GM21390 (cell line): Measurements from ENCODE around the gene SQSTM1.

ENCODE experiments used
- ATAC-seq: cut with Tn5 transposase; IDR thresholded peaks from one replicate; pipeline ENCODE4 v1.9.1; 2021; ENCODE audit not compliant: unreplicated experiment

Gene SQSTM1

DNA sequence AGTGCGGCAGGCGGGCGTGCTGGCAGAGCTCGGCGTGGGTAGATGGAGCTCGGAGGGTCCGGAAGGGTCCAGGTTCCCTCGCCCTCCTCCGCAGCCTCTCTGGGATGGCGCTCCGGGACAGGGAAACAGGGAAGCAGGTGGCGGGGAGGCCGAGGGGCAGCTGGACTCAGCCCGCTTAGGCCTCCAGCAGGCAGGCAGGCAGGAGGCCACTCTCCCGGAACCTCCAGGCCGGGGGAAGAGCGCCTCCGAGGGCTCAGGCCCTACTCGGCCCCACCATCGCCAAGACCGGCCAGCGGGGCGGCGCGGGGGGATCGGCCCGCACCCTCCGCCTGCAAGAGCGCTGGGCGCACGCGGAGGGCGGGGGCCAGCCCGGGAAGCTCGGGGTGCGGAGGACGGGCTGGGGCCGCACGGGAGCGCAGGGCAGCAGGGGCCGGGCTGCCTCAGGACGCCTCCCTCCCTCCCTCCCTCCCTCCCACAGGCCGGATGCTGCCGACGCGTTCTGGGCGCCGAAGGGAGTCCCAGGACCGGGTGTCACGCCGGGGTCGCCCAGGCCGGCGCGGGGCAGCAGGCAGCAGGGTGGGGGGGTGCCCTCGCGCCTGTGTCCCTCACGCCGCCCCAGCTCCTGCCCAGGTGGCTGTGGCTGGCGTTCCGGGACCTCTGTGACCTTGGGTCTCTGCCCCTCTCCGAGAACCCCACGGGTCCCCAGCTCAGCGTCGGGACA is 15.0 kb upstream of the SQSTM1 start:
- peak; percentile 27 for ATAC-seq

DNA sequence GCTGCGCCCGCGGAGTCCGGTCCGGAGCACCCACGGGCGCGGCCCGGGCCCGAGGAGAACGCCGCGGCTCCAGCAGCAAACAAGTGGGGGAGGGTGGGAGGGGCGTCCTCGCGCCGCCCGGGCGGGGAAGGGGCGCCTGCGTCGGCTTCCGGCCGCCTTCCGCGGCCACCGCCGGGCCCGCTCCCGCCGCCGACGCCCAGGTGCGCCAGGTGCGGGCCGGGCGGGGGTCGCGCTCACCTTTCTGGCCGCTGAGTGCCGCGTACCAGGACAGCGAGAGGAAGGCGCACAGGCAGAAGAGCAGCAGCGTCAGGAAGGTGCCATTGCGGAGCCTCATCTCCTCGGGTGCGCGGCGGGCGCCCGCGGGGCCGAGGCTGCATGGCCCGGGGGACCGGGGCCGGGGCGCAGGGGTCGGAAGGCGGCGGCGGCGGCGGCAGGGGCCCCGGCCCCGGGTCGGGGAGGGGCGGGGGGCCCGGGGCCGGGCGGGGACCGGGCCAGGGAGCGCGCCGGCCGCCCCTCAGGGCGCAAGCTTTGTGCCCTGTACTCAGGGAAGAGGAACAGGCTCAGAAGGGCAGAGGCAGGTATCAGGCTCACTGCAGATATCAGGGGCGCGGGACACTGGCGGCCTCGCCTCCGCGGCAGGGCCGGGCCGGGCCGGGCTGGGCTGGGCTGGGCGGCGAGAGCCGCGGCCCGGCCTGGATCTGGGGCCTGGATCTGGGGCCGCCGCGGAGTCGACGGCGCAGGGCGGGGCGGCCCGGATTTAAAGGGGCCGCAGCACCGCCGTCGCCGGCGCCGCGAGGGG is 14.3 kb upstream of the SQSTM1 start, which contains the start of gene MGAT4B:
Gene MGAT4B (minus strand): TSS at position 617 of the 799 bp plus-strand sequence. CDS start 283 bp downstream, at position 334.
- ATAC-seq, result peak; percentile 71

DNA sequence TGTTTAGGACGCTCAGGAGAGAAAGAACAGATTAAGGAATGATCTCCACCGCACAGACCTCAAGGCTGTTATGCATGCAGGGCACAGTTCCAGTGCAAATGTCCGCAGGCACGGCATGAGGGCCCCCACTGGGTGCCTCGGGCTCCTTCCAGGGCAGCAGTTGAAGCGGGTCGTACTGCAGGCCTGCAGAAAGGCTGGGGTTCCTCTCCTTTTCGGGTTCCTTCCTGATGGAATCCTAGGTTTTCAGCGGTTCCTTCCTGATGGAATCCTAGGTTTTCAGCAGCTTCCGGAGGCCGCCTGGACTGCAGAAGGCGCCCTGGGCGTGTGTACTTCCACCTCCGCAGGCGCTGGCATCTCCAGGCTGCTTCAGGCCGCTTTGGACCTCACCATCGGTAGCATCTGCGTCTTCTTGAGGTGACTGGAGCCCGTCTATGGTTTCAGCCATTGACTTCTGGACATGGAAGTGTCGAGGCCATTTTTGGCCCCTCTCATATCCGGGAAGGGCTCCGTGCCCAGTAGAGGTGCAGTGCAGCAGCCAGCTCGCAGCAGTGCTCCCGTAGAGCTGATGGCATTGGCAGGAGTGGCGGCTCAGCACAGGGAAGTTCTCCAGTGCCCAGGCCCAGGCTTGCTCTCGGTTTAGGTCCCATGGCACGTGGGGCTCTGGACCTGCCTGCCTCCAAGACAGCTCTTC is 8.4 kb upstream of the SQSTM1 start:
- no peak for ATAC-seq

DNA sequence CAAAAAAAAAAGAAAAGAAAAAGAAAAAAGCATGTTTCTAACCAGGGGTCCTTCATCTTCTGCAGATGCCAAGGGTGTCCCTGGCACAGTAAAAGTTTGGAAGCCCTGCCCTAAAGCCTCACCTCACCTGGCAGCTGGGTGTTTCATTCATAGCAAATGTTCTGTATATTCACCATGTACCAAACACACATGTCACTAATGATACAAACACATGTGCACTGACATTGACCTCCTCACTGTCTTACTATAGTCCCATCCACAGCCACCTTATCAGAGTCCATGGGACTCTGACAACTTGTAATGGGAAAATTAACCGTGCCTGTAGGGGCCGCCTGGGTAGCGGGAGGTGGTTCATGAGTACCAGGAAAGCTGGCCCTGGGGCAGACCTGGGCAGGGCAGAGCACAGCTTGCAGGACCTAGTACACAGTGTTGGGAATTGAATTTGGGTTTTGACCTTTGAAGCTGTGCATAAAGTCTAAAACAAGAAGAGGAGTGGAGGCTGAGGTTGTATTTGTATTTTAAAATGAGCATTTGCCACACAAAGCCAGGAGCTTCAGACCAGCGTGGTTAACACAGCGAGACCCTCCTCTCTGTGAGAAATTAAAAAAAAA is 7.6 kb upstream of the SQSTM1 start:
- no peak for ATAC-seq

DNA sequence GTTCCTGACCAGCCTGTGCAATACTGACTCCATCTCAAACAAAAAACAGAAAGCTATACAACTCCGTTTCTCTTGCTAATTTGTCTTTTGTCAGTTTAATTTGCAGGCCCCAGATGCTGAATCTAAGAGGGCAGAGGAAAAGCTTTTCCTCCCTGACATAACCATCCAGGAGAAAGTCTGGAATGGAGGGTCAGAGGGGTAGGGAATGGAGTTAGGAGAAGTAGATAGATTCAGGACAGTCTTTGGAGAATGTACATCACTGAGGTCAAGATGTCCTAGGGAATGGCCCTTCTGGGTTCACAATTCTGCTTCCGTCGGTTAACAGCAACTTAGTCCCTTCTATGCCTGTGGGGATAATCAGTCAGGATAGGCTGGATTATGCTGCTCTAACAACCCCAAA is 6.6 kb upstream of the SQSTM1 start:
- ATAC-seq, result no peak

DNA sequence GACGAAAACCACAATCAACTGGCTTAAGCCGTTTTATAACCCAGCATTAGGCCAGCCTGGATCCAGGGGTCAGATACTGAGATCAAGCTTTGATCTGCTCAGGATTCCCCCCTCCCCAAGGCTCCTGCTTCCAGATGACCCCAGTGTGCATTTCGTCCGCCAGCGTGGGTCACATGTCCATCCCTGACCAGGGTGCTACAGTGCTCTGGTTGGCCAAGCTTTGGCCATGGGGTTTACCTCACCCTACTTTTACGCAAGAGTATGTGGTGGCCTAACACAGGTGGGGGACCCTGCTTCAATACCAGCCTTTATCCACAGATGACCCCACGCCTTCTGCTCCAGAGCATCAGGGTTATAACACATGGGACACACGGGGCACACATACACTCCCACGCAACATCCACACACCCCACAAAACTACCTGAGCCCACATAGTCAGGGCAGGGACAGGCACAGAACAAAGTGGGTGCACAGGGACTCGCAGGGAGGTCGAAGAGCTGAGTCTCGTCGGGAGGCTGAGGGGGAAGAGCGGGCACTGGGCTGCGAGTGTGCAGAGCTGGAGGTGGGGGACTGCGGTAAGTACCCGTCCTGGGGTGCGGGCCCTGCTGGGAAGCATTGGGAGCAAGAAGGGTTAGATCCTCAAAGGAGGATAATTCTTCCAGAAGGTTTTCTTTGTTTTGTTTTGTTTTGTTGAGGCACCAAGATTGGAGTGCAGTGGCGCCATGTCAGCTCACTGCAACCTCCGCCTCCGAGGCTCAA is 5.0 kb upstream of the SQSTM1 start:
- ATAC-seq, result no peak

DNA sequence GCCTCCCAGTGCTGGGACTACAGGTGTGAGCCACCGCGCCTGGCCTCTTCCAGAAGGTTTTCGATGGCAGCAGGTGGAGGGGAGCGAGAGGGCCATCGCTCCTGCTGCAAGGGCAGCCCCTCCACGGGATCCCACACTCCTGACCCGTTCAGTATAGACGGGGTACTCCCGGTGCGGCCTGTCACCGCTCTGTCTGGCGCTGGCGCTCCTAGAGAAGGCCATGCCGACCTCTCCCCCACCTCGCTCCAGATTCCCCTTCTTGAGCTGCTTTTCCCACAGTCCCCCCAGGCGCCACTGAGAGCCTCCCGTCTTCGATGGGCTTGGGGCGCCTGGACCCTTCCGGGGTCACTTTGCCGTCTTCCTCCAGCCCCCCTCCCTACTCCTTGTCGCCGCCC is 4.3 kb upstream of the SQSTM1 start:
- no peak for ATAC-seq

DNA sequence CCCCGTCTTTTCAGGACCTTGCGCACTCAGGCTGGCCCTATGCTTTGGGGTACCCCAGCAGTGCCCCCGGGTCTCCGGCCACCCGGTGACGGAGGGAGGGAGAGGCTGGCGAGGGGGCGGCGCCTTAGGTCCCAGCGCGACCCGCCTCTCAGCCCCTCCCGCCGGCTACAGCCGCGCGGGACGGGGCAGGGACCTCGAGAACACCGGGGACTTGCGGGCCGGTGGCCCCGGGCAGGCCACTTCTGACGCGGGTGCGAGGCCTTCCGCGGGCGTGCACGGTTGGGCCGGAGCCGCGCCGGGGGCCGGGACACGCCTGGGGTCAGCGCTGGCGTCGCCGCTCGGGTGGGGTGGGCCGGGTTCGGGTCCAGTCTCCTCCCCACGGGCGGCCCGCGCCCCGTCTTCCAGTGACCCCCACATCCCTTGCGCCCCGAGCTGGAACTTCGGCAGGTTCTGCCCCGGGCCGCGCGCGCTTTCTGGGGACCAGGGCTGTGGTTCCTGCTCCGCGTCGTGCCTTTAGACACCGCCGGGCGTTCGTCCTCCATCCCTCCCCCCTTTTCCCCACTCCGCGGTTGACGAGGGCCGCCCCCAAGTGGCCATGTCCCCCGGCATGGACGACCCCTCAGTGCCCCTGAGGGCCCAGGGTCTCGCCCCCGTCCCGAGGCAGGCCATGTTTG is 3.8 kb upstream of the SQSTM1 start:
- ATAC-seq, result no peak

DNA sequence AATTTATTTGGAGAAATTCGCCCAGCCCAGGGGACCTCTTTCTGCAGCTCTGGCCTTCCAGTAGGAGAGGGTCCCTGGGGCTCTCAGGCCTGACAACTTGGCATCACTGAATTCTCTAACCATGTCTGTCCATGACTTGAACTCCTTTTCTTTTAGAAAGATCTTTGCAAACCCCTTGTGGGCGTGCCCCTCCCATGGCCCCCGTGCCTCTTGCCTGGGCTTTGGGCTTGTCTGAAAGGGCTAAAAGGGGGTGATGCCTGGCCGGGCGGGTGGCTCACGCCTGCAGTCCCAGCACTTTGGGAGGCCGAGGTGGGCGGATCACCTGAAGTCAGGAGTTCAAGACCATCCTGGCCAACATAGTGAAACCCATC is 3.2 kb upstream of the SQSTM1 start:
- ATAC-seq, result no peak

DNA sequence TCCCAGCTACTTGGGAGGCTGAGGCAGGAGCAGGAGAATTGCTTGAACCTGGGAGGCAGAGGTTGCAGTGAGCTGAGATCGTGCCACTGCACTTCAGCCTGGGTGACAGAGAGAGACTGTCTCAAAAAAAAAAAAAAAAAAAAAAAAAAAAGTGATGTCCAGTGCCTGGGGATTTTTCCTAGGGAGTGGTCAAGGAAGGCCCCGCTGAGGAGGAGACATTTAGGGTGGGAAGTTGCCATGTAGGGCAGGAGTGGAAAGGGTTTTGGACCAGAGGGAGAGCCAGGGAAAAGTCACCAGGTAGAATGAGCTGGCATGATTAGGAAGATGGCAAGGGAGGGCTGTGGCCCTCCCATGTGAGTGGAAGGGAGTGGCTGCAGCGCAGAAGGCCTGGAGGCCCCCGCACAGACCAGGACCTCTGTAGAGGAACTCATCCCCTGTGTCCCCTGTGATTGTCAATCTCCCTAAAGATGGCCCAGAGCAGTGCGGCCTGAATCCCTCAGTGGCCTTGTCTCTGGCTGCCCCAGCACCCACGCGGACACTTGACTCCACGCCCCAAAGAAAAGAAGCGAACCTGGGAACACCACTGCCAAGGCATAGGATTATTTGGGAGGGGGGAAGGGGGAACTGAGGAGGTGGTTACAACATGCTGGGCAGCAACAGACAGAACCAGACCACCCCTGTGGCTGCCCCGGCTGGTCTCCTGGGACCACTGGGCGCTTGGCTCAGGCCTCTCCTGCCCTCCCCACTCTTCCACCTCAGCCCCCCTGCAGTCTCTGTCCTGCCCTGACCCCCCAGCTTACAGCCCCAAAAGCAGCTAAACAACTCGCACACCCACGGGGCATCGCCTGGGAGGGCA is 2.6 kb upstream of the SQSTM1 start:
- ATAC-seq, result no peak

DNA sequence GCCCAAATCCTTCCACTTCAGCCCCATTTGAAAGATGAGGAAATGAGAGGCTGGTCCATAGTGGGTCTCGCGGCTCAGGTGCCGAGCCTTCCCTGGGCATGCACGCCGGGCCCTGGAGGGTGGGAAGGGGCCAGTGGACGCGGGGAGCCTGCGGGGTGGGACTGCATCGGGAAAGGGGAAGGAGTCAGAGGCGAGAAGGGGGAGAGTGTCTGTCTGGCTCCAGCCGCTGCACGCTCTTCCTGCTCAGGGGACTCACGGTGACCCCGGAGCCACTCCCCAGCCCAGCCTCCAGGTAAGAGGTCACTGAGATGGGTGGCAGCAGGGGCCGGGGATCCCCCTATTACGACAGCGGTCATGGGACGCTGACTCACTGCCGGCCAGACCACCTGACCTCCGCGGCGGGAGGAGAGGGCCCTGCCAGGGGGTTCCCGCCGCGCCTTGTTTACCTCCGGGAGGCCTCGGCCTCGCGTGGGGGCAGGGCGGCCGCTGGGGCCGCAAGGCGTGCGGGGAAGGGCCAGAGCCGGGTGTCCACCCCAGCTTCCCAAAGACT is 1.9 kb upstream of the SQSTM1 start:
- ATAC-seq, result peak; percentile 54

DNA sequence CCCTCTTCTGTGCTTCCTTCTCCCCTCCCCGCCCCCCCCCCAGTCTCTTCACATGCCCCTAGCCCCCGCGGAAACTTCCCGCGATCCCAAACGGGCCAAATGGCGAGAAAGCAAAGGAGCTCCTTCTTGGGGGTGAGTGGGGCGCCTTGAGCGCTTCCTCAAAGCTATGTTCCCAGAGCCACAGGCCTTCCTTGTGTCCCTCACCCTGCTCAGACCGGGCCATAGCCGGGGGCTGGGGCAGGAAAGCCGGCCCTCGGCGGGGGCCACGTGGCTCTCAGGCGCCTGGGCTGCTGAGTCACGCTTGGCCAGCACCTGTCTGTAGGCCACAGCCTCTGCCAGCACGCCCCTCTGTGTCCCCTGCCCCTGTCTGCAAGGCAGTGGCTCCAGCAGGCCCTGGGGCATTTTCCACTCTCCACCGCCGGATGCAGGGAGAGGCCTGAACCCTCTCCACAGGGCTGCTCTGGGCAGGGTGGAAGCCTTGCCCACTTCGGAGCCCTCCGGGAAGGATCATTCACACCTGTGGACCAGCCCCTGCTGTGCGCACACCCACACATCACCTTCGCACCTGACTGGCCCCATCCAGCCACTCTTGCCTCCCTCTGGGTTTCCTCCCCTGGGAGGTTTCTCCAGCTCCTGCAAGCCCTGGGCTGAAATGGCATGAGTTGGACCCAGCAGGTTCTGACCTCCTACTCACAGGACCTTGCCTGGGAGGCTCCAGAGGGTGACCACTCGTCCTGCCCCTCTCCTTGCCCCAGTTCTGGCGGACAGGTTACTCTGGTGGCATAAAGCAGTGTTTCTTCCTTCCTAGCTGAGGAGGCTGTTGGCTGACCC is 1.2 kb upstream of the SQSTM1 start:
- no peak for ATAC-seq

DNA sequence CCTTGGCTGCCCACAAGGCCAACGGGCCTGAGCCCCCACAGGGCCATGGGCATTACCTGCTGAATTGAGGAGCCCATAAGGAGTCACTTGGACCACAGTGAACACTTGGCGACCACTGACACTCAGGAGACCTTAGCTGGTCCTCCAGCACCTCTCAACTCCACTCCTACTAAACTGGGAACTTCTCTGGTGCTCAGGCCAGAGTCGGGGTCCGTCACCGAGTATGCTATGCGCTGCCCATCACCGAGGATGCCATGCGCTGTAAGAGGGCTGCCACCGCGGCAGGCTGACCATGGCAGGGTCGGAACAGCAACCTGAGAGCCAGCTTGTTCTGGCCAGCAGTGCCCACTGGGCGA is 600 bp upstream of the SQSTM1 start:
- no peak for ATAC-seq

DNA sequence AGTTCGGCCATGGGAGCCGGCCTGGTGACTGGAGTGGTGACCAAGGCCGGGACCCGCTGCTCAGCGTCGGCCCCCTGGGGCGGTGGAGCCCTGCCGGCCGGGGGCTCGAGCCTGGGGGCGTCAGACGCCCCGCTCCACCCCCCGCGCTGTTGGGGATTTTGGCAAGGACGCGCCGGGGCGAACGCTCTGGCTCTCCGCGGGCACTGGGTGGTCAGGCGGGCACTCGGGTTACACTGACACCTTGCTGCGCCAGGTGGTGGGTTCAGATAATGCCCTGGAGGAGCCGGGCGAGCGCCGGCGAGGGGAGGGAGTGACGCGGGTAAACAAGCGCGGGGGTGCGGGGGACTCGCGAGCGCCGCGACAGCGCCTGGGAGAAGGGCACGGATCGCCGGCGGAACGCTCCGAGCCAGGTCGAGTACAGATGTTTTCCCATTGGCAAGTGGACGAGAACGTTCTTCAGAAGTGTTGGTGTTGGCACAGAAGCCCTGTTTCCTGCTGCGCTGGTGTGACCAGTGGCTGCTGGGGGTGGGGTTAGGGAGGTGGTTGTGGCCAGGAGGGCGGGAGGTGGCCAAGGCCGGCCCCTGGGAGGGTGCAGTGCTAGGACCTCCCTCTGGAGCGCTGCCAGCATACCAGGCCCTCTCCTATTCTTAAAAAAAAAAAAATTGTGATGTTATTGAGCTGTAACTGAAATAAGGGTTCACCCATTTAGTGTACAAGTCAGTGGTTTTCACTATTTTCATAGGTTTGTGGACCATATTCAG is 773 bp downstream of the SQSTM1 start:
- ATAC-seq, result peak; percentile 50

DNA sequence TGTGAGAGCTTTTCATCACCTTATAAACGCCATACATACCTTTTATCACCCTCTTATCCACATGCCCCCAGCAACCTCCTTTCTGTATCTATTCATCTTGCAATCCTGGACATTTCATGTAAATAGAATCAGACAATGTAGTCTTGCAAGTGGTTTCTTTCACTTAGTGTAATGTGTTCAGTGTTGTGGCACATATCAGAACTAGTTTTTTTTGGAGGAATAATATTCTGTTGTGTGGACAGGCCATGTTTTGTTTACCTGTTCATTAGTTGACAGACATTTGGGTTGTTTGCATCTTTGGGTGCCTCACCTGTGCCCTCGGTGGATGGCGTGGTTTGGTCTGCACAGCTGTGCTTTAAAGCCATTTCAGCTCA is 1.3 kb downstream of the SQSTM1 start:
- ATAC-seq, result no peak

DNA sequence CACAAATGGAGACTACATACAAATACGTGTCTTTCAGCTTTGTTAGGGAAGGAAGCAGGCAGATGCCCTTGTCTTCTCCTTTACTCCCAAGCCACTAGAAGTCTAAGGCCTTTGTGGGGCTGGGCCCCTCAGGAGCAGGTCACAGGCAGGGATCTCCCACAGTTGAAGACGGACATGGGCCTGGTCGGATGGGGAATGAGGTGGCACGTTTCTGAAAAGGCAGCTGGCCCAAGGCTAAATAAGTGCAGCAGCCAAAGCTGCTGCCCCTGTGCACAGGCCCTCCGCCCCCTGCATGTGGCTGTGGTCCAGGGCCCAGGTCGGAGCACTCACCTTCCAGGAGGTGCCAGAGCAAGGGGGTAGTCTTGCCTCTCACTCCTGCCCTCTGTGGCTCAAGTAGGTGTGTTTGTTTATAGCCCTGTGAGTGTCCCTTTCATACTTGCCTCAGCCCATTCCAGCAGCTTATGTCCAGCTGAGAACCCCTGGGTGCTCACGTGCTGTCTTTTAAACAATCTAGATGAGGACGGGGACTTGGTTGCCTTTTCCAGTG is 1.8 kb downstream of the SQSTM1 start:
- no peak for ATAC-seq
